Nucleus accumbens (tissue), 56 donors: ENCODE data around the gene FCHO1.

Experiments used
- DNase-seq, 56 donors: peaks; one replicate each; lab custom pipeline; 2025; lab: John Stamatoyannopoulos, UW

The FCHO1 gene

GRCh38 chr19:17726964-17727773 lies 24.1 kb upstream of the FCHO1 start:
- no peak for DNase-seq

DNA sequence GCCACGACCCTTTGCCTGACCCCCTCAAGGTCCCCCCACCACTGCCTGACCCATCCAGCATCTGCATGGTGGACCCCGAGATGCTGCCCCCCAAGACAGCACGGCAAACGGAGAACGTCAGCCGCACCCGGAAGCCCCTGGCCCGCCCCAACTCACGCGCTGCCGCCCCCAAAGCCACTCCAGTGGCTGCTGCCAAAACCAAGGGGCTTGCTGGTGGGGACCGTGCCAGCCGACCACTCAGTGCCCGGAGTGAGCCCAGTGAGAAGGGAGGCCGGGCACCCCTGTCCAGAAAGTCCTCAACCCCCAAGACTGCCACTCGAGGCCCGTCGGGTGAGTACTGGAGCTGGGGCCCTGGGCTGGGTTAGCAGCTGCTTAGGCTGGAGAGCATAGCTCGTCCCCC lies 23.4 kb upstream of the FCHO1 start:
- no peak for DNase-seq

GRCh38 chr19:17733127-17733526 lies 18.1 kb upstream of the FCHO1 start:
- DNase-seq = no peak

GRCh38 chr19:17734146-17734545 lies 17.1 kb upstream of the FCHO1 start:
- DNase-seq = no peak

DNA sequence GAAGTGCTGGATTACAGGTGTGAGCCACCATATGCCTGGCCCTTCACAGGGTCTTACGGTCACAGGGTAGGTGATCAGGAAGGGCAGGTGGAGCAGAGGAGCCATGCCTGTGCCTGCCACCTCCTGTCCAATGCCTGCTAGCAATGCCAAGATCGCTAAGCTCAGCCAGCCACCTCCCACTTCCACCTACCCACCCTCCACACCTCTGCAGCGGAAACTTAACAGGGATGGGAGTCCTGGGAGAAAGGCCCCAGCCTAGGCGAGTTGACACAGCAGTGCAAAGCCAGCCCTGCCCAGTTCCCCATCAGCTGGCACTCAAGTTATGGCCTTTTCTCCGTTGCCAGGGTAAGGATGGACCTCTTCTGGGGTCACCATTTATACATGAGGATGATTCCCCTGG lies 15.9 kb upstream of the FCHO1 start:
- no peak for DNase-seq

DNA sequence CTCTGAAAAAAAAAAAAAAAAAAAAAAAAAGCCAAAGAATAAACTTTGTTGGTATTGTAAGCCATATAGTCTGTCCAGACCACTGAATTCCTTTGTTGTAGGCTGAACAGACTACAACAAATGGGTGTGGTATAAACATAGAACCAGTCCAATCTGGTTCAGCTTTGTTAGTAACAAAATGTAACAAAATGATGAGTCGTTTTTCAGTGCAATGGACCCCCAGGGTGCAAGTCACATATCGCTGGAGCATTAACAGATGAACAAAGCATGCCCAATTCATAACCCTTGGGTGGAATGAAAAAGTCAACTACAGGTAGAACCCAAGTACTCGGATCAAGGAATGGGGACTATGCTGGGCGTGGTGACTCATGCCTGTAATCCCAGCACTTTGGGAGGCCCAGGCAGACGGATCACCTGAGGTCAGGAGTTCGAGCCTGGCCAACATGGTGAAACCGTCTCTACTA lies 13.6 kb upstream of the FCHO1 start:
- no peak for DNase-seq

DNA sequence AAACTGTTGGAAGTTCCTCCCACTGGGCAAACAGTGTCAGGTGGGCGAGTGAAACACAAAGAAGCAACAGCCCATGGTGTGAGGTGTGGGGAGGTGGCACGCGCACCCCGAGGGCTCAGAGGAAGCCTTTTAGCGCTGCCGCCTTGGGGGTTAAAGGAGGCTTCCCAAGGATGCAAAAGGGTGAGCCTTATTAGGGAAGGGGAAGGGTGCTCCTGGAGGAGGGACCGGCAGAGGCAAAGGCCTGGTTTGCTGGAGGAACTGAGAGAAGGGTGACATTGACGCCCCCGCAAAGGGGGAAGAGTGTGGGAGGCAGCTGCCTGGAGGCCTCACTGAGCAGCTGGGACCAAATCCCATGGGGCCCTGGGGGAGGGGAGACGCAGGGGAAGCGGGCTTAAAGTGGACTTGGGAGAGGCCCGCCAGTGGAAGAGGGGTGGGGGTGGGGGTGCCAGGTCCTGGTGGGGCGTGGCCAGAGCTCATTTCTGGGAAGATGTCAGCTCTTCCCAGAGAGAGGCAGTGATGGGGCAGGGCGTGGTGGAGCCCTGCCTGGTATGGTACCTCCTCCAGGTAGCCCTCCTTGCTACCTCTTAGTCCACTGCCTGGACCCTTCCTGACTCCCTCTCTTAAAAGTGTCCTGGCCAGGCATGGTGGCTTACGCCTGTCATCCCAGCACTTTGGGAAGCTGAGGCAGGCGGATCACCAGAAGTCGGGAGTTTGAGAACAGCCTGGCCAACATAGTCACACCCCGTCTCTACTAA lies 12.0 kb upstream of the FCHO1 start:
- peak in 13 of 56 donors; percentile 5 to 60 (median 19) for DNase-seq

GRCh38 chr19:17741456-17741855 lies 9.8 kb upstream of the FCHO1 start:
- DNase-seq = no peak

DNA sequence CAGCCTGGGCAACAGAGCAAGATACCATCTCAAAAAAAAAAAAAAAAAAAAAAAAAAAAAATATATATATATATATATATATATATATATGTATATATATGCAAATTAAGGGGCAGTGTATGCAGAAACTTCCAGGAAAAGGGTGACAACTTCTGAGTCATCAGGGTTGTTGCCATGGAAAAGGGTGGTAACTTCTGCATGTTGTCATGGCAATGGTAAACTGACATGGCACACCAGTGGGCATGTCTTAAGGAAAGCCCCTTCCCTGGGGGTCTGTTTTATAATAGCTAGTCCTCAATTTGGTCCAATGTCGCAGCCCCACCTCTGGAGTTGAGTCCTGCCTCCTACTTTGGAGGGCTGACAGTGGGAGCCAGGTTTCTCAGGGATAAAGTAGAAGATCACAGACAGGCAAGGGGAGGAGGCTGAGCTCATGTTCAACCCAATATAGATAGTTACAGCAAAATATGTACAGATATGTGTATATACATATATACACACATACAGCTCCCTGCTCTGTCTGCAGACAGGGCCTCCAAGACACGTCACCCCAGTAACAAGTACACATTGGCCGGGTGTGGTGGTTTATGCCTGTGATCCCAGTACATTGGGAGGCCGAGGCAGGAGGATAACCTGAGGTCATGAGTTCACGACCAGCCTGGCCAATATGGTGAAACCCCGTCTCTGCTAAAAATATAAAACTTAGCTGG lies 7.2 kb upstream of the FCHO1 start:
- DNase-seq = no peak

DNA sequence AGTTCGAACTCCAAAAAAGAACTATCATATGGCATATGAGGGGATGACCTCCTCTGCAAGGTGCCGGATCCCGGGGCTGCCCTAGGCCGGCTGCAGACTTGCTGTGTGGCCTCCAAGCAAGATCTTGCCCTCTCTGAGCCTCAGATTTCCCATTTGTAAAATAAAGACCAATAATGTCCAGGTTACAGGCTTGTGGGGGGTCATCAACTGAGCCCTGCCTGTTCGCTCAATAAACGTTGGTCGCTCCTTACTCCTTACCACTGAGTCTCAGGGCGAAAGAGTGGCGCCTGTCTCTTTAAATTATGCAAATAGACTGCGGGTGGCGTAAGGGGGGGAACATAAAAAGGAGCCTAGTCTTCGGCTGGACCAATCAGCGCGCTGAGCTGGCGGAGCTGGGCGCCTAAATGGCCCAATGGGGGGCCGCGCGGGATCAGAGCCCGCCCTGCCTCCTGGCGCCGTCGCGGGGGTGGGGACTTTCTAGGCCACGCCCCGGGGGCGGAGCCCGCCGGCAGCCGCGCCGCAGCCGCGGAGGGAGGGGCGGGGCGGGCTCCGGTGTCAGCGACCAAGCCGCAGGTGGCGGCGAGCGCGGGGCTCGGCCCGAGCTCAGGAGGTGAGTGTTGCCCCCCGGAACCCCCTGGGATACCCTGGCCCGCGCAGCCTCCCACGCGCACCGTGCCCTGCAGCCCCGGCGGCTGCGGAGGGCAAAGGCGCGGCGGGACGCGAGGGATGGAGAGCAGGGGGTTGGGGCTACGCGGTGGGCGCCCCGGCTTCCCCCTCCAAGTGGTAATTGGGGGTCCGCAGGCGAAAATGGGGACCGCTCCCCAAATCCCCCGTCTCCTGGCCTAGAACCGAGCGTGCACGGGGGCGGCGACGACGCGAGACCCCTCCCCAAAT lies 3.8 kb upstream of the FCHO1 start:
- DNase-seq = peak; percentile 37 to 98 (median 93)

DNA sequence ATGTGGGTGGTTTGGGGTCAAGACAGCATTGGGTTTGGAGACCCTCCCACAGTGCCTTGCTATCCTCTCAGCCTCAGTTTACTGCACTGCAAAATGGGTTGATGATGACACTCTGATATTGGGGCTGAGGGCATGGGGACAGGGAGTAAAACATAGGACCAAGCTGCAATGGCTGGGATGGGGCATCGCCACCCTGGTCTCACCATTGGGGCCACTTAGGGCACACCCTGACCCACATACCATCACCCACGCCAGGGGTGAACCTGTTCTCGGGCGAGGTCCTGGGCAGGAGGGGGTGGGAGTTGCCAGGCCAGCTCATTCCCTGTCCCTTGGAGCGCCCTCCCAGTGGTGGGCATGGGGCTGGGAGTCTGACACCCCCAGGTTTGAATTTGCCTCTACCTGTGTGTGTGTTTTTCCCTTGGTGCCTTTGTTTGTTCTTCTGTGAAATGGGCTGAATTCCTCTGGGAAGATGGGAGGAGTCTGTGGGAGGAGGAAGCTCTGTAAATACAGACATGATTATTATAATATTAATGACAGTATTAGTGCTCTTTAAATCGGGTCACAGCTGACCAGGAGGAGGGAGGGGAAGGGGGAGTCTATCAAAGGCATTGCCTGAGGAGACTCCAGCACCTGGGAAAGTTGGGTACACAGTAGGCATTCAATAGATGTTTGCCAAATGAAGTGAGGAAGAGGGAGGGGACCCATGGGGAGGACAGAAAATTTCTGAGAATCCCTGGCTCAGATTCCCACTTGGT lies 2.2 kb upstream of the FCHO1 start:
- DNase-seq = no peak

DNA sequence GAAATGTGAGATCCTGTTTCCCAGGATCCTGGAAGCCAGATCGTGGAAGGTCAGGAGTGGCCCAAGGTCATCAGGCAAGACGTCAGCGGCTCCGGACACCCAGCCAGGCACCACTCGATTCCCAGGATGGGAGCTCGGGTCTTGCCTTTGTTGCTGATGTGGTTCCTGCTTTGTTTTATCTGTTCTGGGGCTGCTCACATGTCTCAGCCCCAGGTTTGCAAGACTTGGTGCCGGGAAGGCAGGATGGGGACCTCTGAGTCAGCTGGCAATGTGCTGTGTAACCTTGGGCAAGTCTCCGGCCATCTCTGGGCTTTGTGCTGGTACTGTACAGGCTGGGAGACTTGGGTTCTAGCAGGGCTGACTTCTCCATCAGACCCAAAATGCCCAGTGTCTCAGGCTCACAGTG lies 1.4 kb upstream of the FCHO1 start:
- peak in 13 of 56 donors; percentile 6 to 29 (median 22) for DNase-seq

DNA sequence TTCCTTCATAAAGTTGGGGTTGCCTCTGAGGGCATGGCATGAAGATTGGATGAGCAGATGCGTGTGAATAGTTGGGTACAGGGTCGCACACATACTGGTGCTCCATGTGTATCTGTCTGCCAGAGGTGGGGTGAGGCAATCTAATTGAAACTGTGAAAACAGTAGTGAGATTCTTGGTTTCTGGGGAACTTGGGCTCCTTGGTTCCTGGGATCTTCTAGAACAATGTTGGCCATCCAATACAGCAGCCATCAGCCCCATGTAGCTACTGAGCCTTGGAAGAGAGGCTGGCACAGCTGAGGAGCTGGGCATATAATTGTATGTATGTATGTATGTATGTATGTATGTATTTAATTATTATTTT lies 616 bp downstream of the FCHO1 start:
- DNase-seq = peak in 1 of 56 donors; percentile 26

GRCh38 chr19:17752865-17753639 lies 1.8 kb downstream of the FCHO1 start:
- DNase-seq = no peak

- DNase-seq = peak in 54 of 56 donors; percentile 16 to 93 (median 70)
These were observed 2.7 kb downstream of the FCHO1 start for GRCh38 chr19:17753976-17754375.

- peak in 2 of 56 donors; percentile 3 to 18 for DNase-seq
These were observed 3.6 kb downstream of the FCHO1 start for GRCh38 chr19:17754634-17755442.

DNA sequence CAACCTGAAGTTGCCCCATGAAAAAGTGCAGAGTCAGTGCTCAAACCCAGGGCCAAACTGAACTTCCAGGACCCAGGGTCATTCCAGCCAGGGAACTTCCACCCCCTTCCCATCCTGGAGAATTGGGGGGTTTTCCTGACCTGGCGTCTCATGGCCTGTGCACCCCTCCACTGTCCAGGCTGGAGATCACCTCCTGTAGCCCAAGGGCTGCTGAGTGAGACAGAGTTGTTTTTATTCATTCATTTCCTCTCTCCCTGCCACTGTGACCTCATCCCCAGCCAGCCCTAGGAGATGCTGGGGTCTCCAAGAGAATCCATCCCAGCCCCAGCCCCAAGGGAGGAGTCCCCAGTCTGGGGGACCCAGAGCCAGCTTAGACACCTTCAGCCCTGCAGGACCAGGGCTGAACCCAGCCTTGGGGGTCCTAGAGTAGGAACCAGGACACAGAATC lies 4.2 kb downstream of the FCHO1 start:
- DNase-seq = peak in 4 of 56 donors; percentile 49 to 60 (median 54)
